Activated CD4-positive, alpha-beta T cell treated with anti-CD3 and anti-CD28 coated beads for 36 hours (primary cell): ENCODE data around the gene HMCES. TPM values are rescaled to one million over a fixed set of nuclear protein-coding genes. Genes with fewer than 3 reads are reported as not detected.
"Not testable (repeated sequence)": the region's sequence is repeated elsewhere in the genome, so short reads cannot be mapped to it uniquely, and the experiment has no call there.

Source experiments
- ATAC-seq: fragments of 200-7000 bp; cut with Tn5 transposase; one replicate; pipeline ENCODE4 v1.10.0; 2021; ENCODE audit warnings: mild to moderate bottlenecking, moderate library complexity
- CTCF ChIA-PET: fragments of 350-600 bp; sonication (Branson Sonifier 250); formaldehyde crosslinking; loops from one replicate; lab custom pipeline; 2021; ENCODE audit warnings: antibody characterized with exemption; lab: Charles Lee
- POLR2A ChIA-PET: fragments of 350-600 bp; sonication (Branson Sonifier 250); formaldehyde crosslinking; loops from one replicate; lab custom pipeline; 2021; ENCODE audit warnings: antibody characterized with exemption, inconsistent platforms; lab: Charles Lee
- DNase-seq: peaks from one replicate; pipeline ENCODE4 v3.0.0-alpha.2; 2020
- H3K27ac Mint-ChIP-seq: one replicate; pipeline ENCODE4 v1.8.0; 2021; ENCODE audit warnings: mixed read lengths
- H3K27me3 Mint-ChIP-seq: one replicate; pipeline ENCODE4 v1.8.0; 2021; ENCODE audit warnings: mixed read lengths
- H3K36me3 Mint-ChIP-seq: one replicate; pipeline ENCODE4 v1.8.0; 2021; ENCODE audit warnings: low read depth, mixed read lengths
- H3K4me1 Mint-ChIP-seq: one replicate; pipeline ENCODE4 v1.8.0; 2021; ENCODE audit warnings: mixed read lengths
- H3K4me3 Mint-ChIP-seq: one replicate; pipeline ENCODE4 v1.8.0; 2021; ENCODE audit warnings: mild to moderate bottlenecking, moderate library complexity, mixed read lengths
- H3K9me3 Mint-ChIP-seq: one replicate; pipeline ENCODE4 v1.8.0; 2021; ENCODE audit warnings: low read depth, mixed read lengths
- intact Hi-C, 2 experiments: fragments of 100-400 bp; cut with DNase I in 1 of 2; cut with micrococcal nuclease in 1 of 2; formaldehyde crosslinking; loops; one replicate each; pipeline versions ENCODE4 v1.14.2 to v1.15.1; 2022 to 2024; cut with DNase I, micrococcal nuclease
- total RNA-seq, 2 experiments: library from RNA; stranded (reverse); gene quantifications; one replicate each; pipeline ENCODE4 v1.2.3, GENCODE V29; 2021

The HMCES gene
- total RNA-seq, 2 experiments from 2014 or later, result 43.1 to 56.7 TPM

DNA sequence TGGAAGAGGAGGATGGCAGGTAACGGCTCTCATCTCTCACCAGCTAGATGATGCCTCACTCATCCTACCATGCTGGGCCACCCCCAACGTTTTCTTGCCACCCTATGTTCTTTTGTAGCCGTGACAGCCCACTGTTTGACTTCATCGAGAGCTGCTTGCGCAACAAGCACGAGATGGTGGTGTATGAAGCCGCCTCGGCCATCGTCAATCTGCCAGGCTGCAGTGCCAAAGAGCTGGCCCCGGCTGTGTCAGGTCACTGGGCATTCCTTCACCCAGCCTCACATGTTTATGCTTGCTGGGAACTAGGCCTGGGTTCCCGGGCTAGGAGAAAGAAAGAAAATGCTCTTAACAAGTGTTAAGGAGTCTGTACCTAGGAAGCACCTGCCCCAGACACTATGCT, 21.1 kb upstream of the HMCES start:
- intact Hi-C loops, result no loop called here
- ChIA-PET POLR2A (no interaction called here), CTCF (interaction anchor here (0.6 kb wide), 1 partner anchor 287 kb away, joined by 3 read pairs; no protein-coding TSS in a partner anchor)
- no peak overlapping the region for H3K27ac Mint-ChIP-seq
- DNase-seq (no peak), ATAC-seq (no peak)
- H3K9me3 Mint-ChIP-seq, result no peaks in the 10 kb centered on the region
- peaks cover 65% of the 10 kb centered on the region for H3K36me3 Mint-ChIP-seq
- no peaks in the 10 kb centered on the region for H3K27me3 Mint-ChIP-seq
- H3K4me1 Mint-ChIP-seq, result no peaks in the 10 kb centered on the region
- no peak overlapping the region for H3K4me3 Mint-ChIP-seq

DNA sequence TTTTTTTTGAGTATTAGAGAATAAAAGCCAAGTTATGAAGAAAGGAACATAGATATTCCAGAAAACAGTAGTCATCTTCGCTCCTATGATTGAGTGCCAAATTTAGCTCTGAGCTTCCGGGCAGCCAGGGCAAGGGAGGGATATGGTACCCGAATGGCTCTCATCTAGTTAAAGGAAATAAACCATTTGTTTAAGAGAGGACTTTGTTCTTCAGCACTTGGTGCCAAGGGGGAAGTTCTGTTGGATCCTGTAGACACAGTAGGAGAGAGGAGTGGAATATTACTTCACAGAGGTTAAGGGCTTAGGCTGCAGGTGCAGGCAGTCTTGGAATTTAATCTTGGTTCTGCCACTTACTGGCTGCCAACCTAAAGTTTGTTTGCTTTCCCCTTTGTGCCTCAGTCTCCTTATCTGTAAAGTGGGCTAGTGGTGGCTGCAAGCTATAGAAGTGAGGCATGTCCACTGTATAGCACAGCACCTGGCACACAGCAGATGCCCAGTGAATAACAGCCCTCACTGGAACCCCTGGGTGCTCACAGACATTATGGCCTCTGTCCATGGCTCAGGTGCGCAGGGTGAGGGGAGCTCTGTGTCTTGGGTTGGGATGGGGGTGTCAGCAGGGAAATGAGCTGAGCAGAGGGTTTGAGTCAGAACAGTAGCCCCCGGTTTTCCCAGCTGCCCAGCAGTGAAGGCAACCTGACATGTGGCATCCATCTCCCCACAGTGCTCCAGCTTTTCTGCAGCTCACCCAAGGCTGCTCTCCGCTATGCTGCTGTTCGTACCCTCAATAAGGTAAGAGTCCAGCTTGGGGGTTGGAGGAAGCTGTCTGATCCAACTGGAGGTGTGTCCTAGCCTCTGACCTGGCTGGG, 18.8 kb upstream of the HMCES start:
- Mint-ChIP-seq H3K4me3 (no peak overlapping the region), H3K27me3 (no peaks in the 10 kb centered on the region), H3K4me1 (no peaks in the 10 kb centered on the region), H3K9me3 (no peaks in the 10 kb centered on the region), H3K36me3 (peaks cover 67% of the 10 kb centered on the region), H3K27ac (no peak overlapping the region)
- ChIA-PET POLR2A (interaction anchor here (0.6 kb wide), 1 partner anchor 289 kb away, joined by 3 read pairs; no protein-coding TSS in a partner anchor), CTCF (interaction anchor here (0.5 to 2.8 kb wide), 2 partner anchors 13 to 367 kb away, joined by 4 to 9 read pairs; no protein-coding TSS in a partner anchor)
- intact Hi-C loops, result no loop called here
- ATAC-seq (no peak), DNase-seq (no peak)

DNA sequence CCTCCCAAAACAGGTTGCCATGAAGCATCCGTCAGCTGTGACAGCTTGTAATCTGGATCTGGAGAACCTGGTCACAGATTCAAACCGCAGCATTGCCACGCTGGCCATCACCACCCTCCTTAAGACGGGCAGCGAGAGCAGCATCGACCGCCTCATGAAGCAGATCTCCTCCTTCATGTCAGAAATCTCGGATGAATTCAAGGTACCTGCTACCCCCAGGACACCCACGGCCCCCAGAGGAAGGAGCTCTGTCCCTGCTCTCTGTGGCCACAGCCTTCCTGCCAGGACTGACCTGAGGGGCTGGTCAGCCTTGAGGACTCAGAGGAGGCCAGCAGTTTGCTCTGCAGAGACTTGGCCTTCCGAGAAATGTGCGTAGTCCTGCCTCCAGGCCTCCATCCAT, 18.1 kb upstream of the HMCES start:
- intact Hi-C loops, result no loop called here
- no peak for DNase-seq
- no peaks in the 10 kb centered on the region for H3K27me3 Mint-ChIP-seq
- H3K36me3 Mint-ChIP-seq, result peaks cover 65% of the 10 kb centered on the region
- no peak overlapping the region for H3K27ac Mint-ChIP-seq
- ChIA-PET POLR2A (interaction anchor here (0.6 kb wide), 1 partner anchor 290 kb away, joined by 3 read pairs; no protein-coding TSS in a partner anchor), CTCF (interaction anchor here (0.5 to 2.8 kb wide), 5 partner anchors 9 to 367 kb away, joined by 3 to 9 read pairs (median 4); no protein-coding TSS in a partner anchor)
- no peak overlapping the region for H3K4me3 Mint-ChIP-seq
- no peaks in the 10 kb centered on the region for H3K4me1 Mint-ChIP-seq
- no peaks in the 10 kb centered on the region for H3K9me3 Mint-ChIP-seq
- ATAC-seq, result no peak

DNA sequence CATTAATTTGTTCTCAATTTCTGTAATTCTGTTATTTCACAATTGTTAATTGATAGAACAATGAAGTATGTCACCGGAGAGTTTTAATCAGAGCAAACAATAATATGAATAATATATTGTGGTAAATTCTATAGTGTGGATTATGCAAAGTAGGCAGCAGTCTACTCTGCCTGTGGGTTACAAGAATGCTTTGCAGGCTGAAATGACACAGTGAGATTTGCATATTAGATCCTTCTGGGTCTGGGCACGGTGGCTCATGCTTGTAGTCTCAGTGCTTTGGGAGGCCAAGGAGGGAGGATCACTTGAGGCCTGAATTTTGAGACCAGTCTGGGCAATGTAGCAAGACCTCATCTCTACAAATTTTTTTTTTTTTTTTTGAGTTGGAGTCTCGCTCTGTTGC, 16.8 kb upstream of the HMCES start:
- Mint-ChIP-seq H3K27me3 (no peaks in the 10 kb centered on the region), H3K27ac (no peak overlapping the region), H3K9me3 (no peaks in the 10 kb centered on the region), H3K36me3 (peaks cover 63% of the 10 kb centered on the region), H3K4me3 (no peak overlapping the region), H3K4me1 (no peaks in the 10 kb centered on the region)
- intact Hi-C loops, result no loop called here
- DNase-seq (no peak), ATAC-seq (no peak)
- ChIA-PET CTCF (interaction anchor here (1.0 to 2.8 kb wide), 3 partner anchors 10 to 291 kb away, joined by 3 to 9 read pairs (median 5); no protein-coding TSS in a partner anchor), POLR2A (no interaction called here)

DNA sequence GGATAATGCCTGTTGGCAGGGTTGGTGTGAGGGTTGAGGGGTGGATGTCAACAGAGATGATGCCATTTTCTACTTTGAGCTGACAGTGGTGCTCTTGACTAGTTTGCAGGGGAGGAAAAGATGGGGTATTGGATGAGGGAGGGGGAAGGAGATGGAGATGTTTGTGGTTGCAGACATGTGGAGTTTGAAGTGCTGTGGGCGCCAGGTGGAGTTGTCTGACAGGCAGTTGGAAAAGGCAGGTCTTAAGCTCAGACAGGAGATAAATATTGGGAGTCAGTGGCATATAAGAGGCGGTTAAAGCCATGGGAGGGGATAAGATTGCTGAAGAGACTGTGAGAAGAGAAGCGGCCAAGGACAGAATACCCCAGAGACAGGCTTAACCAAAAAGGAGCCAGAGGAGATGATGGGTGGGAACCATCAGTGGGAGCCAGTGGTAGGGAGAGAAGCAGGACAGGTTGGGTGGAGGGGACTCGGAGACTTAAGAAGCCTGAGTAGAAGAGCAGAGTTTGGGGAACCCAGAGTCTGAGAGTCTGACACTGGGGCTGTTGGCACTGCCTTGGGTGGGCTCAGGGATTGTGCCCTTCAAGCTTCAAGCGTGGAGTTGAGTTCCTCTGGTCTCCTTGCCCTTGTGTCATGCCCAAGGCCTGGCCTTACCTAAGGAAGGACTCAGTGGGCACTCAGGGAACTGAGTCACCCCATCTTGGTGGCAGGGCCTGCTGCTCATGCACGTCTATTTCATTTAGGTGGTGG, 15.3 kb upstream of the HMCES start:
- Mint-ChIP-seq H3K27ac (peak overlapping the region; percentile 2), H3K27me3 (no peaks in the 10 kb centered on the region), H3K9me3 (no peaks in the 10 kb centered on the region), H3K36me3 (peaks cover 56% of the 10 kb centered on the region), H3K4me1 (no peaks in the 10 kb centered on the region), H3K4me3 (no peak overlapping the region)
- ATAC-seq (no peak), DNase-seq (no peak)
- intact Hi-C loops, result no loop called here
- POLR2A ChIA-PET, result interaction anchor here (0.6 kb wide), 1 partner anchor 15 kb away, joined by 4 read pairs; no protein-coding TSS in a partner anchor
- CTCF ChIA-PET, result interaction anchor here (0.7 to 2.8 kb wide), 2 partner anchors 17 to 34 kb away, joined by 3 to 9 read pairs; no protein-coding TSS in a partner anchor

DNA sequence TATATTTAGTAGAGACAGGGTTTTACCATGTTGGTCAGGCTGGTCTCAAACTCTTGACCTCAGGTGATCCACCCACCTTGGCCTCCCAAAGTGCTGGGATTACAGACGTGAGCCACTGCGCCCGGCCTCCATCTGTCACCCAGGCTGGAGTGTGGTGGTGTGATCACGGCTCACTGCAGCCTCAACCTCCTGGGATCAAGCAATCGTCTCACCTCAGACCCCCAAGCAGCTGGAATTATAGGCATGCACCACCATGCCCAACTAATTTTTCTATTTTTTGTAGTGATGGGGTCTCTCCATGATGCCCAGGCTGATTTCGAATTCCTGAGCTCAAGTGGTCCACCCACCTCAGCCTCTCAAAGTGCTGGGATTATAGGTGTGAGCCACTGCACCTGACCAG, 13.7 kb upstream of the HMCES start:
- POLR2A ChIA-PET, H3K4me3 Mint-ChIP-seq, H3K9me3 Mint-ChIP-seq, H3K27ac Mint-ChIP-seq, H3K27me3 Mint-ChIP-seq, H3K4me1 Mint-ChIP-seq, CTCF ChIA-PET, intact Hi-C loops, ATAC-seq, DNase-seq: not testable (repeated sequence)
- peaks cover 55% of the 10 kb centered on the region for H3K36me3 Mint-ChIP-seq

DNA sequence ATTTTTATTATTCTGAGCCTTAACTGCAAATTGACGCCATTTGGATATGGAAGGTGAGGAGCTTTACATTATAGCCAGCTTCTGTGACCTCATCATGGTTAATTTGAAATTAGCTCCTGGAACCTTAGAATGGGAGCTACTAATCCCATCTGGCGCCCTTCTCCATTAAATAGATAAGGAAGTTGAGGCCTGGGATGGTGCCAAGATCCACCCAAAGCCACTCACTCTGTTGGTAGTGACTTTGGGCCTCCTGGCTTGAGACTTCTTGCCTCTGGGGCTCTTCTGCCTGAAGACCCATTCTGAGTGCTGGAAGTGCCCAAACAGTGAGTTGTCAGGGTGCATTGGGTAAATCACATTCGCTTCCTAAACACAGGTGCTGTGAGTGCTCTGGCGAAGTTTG, 12.0 kb upstream of the HMCES start:
- DNase-seq (no peak), ATAC-seq (no peak)
- Mint-ChIP-seq H3K36me3 (peaks cover 55% of the 10 kb centered on the region), H3K4me1 (no peaks in the 10 kb centered on the region), H3K4me3 (no peak overlapping the region), H3K9me3 (no peaks in the 10 kb centered on the region), H3K27me3 (no peaks in the 10 kb centered on the region), H3K27ac (no peak overlapping the region)
- ChIA-PET POLR2A (interaction anchor here (0.6 to 1.6 kb wide), 2 partner anchors 9 to 619 kb away, joined by 3 to 4 read pairs; no protein-coding TSS in a partner anchor), CTCF (interaction anchor here (1.0 kb wide), 1 partner anchor 21 kb away, joined by 3 read pairs; no protein-coding TSS in a partner anchor)
- intact Hi-C loops, result no loop called here

DNA sequence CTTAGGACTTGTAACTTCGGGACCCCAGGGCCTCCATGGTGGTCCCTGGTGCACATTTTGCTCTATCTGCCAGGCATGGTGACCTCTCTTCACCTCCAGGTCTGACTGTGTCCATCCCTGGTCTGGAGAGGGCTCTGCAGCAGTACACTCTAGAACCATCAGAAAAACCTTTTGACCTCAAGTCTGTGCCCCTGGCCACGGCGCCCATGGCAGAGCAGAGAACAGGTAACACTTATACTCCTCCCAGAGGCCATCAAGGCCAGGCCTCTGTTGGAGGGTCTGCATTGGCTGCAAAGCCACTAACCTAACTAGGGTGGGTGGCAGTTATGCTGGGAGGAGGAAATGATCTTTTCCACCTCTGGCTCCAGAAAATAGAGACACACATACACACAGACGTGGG, 10.3 kb upstream of the HMCES start:
- DNase-seq, result no peak
- Mint-ChIP-seq H3K36me3 (peaks cover 49% of the 10 kb centered on the region), H3K9me3 (no peaks in the 10 kb centered on the region), H3K4me3 (no peak overlapping the region), H3K4me1 (no peaks in the 10 kb centered on the region), H3K27ac (no peak overlapping the region), H3K27me3 (no peaks in the 10 kb centered on the region)
- intact Hi-C loops, result no loop called here
- CTCF ChIA-PET, result no interaction called here
- POLR2A ChIA-PET, result interaction anchor here (0.5 kb wide), 1 partner anchor 131 kb away, joined by 3 read pairs; no protein-coding TSS in a partner anchor
- no peak for ATAC-seq

DNA sequence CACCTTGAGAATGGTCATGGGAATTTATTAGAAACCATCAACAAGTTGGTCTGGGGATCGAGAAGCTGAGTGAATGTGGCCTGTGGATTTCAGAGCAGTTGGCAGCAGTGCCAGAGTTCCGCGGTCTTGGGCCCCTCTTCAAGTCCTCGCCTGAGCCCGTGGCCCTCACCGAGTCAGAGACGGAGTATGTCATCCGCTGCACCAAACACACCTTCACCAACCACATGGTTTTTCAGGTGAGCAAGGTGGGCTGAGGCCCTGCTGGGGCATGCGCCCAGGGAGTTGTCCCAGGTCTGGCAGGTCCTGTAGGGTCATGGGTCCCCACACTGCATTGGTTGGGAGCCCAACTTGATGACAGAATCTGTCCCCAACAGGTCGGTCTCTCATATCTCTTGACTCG, 7.0 kb upstream of the HMCES start:
- H3K27me3 Mint-ChIP-seq, result no peaks in the 10 kb centered on the region
- H3K9me3 Mint-ChIP-seq, result no peaks in the 10 kb centered on the region
- CTCF ChIA-PET, result interaction anchor here (0.9 kb wide), 1 partner anchor 219 kb away, joined by 4 read pairs; no protein-coding TSS in a partner anchor
- intact Hi-C loops, result no loop called here
- DNase-seq (no peak), ATAC-seq (no peak)
- no peak overlapping the region for H3K4me3 Mint-ChIP-seq
- H3K4me1 Mint-ChIP-seq, result peaks cover 7% of the 10 kb centered on the region
- H3K36me3 Mint-ChIP-seq, result peaks cover 50% of the 10 kb centered on the region
- H3K27ac Mint-ChIP-seq, result no peak overlapping the region
- POLR2A ChIA-PET, result no interaction called here

DNA sequence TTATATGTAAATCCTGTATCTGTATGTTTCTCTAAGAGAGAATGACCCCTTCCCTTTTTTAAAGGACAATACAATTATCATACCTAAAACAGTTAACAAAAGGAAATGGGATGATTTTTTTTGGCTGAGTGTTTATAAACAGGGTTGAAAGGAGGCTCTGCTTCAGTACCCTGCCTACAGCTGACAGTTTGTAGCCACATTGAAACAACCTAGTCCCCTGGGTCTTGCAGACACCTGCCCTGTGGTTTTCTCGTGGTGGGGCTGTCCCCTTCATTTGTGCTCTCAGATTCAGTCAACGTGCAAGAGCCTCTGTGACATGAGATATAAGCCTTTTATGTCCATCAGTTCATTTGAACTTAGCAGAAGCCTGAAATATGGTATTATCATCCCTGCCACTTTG, 2.3 kb upstream of the HMCES start:
- no peaks in the 10 kb centered on the region for H3K9me3 Mint-ChIP-seq
- ChIA-PET CTCF (no interaction called here), POLR2A (interaction anchor here (1.4 kb wide), 1 partner anchor 40 kb away, joined by 6 read pairs; a partner anchor contains a TSS)
- H3K4me3 Mint-ChIP-seq, result no peak overlapping the region
- peak; percentile 17 for ATAC-seq
- no peaks in the 10 kb centered on the region for H3K27me3 Mint-ChIP-seq
- peaks cover 35% of the 10 kb centered on the region for H3K4me1 Mint-ChIP-seq
- DNase-seq, result peak; percentile 60
- intact Hi-C loops, result loop anchor here in 1 of 2 experiments (5.0 kb wide), 1 partner anchor 836 kb away; no protein-coding TSS in a partner anchor
- H3K36me3 Mint-ChIP-seq, result peaks cover 51% of the 10 kb centered on the region
- H3K27ac Mint-ChIP-seq, result peak overlapping the region; percentile 41

DNA sequence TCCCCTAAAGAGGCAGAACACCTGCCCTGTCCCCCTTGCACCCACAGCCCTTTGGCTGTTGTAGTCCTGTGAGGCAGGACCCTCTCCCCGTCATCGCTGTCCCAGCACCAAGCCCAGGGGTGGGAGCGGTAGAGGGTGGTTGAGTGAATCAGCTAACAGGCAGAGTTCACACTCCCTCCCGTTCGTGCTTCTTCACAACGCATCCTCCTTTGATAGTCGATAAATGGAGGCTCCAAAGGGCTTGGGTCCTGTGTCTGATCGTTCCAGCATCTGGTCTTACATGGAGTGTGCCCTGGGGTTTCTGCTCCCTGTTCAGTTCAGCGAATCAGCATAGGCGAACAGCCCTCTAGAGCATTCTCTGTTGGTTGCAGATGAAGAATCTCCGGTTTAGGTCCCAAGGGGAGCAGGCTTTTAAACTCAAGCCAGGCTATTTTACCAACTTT, 820 bp upstream of the HMCES start:
- DNase-seq, result no peak
- POLR2A ChIA-PET, result interaction anchor here (1.4 kb wide), 1 partner anchor 38 kb away, joined by 6 read pairs; a partner anchor contains a TSS
- H3K27ac Mint-ChIP-seq, result peak overlapping the region; percentile 90

More for the DNA sequence above, 820 bp upstream of the HMCES start:
- intact Hi-C loops, result loop anchor here (1.0 to 5.0 kb wide), 8 partner anchors 29 to 1225 kb away; partner anchors contain the start of genes CNBP (in 1 of the 2), COPG1 (in 1 of the 2), ISY1 (in 1 of the 2) and SEC61A1 (in 1 of the 2)
- peaks cover 49% of the 10 kb centered on the region for H3K4me1 Mint-ChIP-seq
- no peaks in the 10 kb centered on the region for H3K27me3 Mint-ChIP-seq
- no peak for ATAC-seq
- no peaks in the 10 kb centered on the region for H3K9me3 Mint-ChIP-seq
- CTCF ChIA-PET, result interaction anchor here (0.6 to 1.0 kb wide), 5 partner anchors 12 to 225 kb away, joined by 3 to 9 read pairs (median 3); a partner anchor contains a TSS
- peaks cover 46% of the 10 kb centered on the region for H3K36me3 Mint-ChIP-seq
- H3K4me3 Mint-ChIP-seq, result peak overlapping the region; percentile 89
